GM19372 (cell line): ENCODE data around the gene SYT7.

ENCODE experiments used
- ATAC-seq: cut with Tn5 transposase; IDR thresholded peaks from one replicate; pipeline ENCODE4 v1.9.1; 2021; ENCODE audit warnings: mild to moderate bottlenecking, low read depth, moderate library complexity; ENCODE audit not compliant: unreplicated experiment

The SYT7 gene

DNA sequence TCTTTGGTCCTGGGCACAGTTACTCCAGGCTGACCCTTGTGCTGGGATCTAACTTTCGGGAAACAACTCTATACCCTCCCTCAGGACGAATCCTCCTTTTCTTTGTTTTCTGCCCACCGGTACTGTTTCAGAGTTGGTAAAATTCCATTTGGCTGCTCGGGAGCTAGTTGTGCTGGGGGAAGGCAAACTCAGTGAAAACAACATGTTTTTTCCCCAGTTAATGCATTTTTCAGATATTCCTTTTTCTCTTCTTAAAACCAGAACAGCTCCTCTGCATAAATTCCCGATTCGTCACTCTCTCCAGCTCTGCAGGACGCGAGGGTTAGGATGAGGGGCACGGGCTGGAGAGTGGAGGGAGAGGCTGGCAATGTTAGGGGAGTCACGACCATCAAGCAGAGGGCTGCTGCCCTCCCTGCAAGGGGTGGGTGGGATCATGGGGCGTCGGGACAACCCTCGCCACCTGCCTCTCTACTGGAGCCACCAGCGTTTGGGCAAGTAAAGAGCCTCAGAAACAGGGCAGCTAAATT lies 41.0 kb downstream of the SYT7 start:
- no peak for ATAC-seq

DNA sequence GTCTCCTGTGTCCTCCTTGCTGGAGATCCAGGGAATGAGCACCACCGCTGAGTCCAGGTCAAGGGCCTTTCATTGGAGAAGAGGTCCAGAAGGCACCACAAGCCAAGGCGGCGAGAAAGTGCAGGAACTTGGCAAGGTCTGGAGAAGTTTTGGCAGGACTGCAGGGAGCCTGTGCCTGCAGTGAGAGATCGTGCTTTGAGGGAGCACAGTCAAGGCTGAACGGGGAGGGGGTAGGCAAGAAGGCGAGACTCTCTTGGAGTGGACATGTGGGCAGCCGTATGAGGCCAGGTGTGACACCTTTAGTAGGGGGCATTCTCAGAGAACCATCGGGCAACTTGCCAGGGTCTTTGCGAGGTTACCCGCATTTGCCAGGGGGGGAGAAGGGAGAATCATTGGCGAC lies 41.9 kb downstream of the SYT7 start:
- no peak for ATAC-seq

DNA sequence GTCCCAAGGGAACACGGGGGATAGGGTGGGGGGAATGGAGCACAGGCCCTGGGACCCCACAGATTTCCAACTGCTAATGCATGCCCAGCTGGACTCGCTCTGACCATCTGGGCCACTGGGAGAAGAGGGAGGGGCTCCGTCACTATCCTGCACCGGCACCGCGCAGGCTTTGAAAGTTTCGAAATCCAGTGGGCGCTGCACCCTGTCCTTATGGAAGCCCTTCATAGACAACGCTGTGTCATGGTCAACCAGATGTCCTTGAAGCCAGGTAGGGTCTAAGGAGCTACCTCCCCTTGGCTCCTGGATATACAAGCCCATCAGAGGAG lies 42.3 kb downstream of the SYT7 start:
- ATAC-seq, result no peak

DNA sequence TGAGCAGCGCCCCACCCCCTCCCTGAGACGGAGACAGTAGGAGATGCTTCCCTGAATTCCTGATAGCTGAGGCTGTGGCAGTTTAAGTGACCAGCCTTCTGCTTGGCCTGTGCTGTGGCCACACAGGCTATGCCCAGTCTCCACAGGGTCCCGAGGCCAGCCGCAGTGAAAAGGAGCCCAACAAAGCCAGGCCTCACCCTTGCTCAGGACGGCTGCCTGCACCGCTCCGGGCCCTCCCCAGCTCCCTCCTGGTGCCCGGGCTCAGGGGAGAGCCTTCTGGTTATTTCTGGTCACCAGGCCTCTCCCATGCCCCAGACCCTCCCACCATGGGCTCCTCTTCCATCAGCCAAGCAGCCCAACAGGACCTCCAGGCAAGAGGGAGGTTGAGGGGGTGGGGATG lies 43.5 kb downstream of the SYT7 start:
- no peak for ATAC-seq

DNA sequence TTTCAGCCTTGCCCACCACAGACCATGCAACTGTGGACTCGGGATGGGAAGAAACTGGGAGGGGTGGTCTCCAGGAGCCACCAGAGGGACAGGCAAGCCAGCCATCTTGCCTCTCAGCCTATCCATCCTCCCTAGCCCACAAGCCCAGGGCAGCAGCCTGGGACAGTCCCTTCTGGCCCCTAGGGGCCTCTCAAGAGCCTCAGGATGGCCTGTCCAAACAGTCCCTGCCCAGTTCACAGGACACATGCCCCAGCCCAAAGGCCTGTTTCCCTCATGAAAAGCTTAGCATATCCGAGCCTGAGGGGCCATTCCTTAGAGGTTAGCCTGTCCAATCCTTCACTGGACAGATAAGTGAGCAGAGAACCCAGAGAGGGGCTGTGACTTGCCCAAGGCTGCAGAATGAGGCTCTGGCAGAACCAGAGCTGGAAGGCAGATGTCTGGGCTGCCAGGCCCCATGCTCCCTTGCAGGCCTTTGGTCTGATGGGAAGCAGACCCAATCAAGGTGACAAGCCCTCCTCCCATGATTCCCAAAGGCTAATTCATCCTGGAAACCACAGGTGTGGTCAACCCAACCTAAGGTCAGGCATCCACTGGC lies 44.1 kb downstream of the SYT7 start:
- ATAC-seq, result no peak

DNA sequence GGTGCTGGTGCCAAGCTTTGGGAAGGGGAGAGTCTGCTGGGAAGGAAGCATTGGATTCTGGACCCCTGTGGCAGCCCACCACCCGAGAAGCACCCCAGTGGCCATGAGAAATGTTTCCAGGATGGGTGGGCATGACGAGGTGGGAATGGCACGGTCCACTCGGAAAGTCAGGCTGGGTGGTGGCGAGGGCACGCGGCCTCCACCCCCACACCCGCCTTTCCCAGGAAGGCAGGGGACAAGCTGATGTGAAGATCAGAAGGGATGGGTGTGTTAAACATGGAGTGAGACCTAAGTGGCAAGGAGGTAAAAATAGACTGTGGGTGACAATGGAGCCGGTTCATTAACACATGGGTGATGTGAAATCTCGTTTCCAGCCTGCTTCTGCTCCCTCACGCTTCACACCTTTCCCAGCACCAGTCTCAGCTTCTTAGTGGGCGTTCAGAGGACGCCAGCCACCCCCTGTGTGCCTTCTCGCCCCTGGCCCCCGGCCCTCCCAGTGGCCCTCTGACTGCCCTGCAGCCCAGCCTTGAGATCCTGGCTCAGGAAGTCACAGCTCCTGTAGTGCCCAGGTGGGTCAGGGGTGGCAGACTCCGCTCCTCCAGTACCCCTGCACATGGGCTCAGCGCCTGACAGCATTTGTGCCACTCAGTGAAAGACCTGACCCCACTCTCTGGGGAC lies 44.7 kb downstream of the SYT7 start:
- ATAC-seq, result no peak

DNA sequence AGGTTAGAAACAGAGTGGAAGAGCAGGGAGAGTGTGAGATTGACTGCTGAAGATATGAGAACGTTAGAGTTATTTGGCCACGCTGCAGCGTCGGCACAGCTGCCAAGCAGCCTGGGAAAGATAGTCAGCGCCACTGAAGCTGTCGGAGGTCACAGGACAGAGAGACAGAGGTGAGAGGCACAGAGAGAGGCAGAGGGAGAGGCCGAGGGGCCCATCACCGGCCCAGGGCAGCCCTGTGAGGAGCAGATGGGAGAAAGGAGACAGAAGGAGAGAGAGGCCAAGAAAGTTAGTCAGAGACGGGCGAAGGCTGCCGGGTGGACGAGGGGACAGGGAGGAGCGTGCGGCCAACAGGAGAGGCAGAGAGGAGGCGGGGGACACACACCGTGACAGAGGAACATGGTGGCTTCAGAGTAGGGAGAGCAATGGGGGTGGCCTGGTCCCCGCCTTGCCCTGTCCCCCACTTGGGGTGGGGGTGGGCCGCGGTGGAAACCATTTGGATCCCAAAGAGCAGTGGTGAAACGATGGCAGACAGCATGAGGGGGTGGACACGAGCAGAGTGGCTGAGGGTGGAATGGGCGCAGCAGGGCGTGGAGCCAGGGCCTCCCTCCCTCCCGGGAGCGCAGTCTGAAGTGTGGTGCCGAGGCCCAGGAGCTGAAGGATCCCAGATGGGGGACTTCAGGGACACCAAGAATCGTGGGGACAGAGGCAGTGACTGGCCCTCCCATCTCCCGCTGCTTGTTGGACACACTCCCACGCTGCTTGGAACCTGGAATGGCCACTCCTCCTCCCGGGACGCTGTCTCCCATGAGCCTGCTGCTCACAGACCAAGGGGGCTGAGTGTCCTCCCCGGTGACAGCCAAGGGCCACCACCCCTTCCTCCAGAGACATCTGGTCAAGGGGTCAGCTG lies 45.7 kb downstream of the SYT7 start:
- no peak for ATAC-seq

DNA sequence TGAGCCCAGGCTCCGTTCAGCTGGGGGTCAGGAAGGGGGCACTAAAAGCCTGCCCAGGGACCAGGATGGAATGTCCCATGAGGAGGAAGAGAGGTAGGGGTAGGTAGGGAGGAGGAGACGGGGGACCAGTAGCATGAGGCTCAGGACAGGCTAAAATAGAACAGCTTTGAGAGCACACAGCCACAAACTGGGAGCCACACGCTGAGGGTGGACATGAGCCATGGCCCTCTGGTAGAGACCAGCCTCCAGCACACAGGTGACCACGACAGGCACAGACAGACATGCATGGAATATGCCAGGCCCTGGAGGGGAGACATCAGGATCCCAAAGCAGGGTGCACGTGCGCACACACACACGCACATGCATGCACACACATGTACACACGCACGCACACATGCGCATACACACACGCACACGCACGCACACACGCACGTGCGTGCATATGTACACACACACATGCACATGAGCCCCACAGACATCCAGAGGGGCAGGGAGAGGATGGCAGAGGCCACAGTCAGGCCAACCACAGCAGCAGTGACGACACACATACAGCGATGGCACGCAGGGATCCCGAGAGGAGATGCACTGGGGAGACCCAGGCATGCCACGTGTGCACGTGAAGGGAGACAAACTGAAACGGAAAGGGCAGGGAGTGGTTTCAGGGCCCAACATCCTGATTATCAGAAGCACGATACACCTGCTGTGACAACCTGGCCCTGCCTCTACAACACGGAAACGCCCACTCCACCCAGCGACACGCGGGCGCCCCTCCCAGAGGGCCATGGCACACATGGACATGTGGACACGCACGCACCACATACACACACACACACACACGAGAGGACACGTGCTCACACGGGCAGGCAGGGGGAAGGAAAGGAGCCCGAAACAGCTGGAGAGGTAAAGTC lies 46.6 kb downstream of the SYT7 start:
- no peak for ATAC-seq

DNA sequence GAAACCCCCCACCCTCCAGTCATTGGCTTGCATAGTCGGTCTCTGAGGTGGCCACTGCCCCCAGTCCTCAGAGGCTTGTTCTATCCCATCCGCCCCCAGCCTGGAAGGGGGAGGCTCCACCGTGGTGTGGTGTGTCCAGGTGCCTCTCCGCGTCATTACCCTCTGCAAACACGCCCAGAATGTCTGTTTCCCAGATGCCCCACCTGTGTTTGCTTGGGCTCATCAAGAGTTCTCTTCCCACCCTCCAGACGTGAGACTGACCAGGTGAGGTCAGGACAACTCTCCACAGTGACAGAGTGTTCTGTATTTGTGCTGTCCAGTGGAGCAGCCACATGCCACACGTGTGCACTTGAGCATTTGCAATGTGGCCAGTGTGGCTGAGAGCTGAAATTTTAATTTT lies 47.5 kb downstream of the SYT7 start:
- ATAC-seq, result no peak

DNA sequence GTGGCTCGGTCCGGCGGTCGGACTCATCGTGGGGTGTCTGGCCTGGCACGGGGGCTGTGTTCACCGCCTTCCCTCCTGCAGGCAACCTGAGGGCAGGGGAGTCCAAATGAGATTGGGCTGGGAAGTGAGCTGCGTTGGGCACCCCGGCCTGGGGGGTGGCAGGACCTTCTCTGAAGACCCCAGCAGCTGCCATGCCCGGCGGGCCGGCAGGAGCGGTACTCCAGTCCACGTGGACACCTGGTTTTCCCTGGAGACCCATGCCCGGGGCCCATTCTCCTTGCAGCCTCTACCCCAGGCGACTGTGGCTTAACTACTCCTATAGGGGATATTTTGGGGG lies 47.9 kb downstream of the SYT7 start:
- ATAC-seq, result no peak

DNA sequence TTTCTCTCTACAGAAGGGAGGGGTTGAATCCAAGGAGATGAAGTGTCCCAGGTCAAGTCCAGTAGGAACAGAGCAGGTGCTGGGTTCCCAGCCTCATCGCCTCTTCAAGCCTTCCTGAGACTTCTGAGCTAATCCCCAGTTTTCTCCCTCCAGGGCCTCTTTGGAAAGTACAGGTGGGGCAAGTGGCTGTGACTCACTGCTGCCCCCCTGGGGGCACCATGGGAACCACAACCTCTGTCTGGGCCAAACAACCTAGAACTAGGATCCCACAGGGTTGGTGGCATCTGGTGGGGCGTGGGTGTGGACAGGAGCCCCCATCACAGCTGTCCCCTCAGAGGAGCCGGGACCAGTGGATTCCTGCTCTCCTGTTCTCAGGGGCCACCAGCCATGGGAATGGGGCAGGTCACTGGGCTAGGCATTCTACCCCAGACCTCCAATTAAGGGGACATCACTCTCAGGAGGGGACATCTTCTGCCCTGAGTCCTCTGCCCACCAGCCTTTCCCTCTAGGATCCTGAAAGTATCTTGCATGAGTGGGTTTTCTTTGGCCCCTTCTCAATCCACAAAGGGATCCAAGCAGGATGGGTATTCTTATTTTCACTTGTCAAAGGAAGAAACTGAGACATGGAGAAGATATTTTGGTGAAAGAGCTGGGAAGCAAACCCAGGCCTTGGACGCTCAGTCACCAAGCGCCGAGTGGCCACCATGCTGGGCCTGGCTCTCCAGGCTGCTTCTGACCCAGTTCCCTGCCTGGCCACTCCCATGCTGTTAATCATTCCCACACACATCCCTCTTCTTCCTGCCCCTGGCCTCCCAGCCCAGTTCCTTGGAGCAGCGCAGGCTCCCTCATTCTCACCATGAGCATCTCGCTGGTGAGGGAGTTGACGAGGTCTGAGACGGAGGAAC lies 48.5 kb downstream of the SYT7 start:
- ATAC-seq, result no peak

DNA sequence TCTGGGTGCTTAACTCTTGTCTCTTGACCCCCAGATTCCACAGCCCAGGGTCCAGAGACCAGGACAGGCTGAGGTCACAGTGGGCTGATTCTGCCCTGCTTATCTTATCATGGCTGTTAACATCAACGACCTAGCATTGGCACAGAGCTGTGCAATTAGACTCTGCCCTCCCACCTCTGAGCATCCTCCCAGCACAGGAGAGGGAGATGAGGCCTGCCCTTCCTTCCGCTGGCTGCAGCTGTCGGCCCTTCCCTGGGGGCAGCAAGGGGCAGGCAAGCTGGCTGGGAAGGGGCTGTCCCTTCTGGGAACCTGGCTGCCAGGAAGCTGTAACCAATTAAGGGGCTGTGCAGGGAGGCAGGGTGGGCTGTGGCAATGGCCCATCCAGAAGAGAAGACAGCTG lies 49.8 kb downstream of the SYT7 start:
- no peak for ATAC-seq

DNA sequence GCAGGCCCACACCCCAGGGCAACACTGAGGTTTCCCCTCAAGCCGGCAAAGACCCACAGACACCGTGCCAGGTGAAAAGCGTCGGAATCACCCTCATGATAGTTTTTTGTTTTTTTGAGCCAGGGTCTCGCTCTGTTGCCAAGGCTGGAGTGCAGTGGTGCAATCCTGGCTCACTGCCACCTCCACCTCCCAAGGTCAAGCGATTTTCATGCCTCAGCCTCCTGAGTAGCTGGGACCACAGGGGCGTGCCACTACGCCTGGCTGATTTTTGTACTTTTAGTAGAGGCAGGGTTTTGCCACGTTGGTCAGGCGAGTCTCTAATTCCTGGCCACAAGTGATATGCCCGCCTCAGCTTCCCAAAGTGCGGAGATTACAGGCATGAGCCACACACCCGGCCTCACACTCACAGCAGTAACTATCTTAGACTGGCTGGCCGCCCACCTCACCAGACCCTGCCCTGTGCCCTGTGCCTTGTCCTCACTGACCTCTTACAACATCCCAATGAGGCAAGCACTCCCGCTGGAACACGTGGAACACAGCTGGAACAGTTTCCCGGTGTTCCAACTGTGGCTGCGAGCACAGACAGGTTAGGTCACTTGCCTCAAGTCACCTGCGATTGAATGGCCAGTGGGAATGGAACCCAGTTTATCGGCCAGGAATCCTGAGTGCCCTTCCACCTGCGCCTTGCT lies 51.2 kb downstream of the SYT7 start:
- no peak for ATAC-seq

DNA sequence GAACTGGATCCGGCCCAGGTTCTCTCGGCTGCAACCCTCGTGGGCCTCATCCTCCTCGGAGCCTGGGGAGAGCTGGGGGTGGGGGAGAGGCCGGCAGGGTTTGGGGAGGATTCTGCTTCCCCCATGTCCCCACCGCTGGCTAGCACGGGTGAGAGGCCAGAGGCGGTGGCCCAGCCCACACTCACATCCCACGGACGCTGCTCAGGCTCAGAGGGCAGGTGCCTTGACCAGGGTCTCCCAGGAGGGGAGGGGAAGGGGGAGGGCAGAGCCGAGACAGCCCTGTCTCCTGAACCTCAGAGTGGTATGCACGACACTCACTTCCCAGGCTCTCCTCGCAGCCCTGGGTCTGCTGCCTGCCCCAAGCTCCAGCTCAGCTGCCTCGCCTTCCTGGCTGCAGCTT lies 52.8 kb downstream of the SYT7 start:
- ATAC-seq, result no peak

DNA sequence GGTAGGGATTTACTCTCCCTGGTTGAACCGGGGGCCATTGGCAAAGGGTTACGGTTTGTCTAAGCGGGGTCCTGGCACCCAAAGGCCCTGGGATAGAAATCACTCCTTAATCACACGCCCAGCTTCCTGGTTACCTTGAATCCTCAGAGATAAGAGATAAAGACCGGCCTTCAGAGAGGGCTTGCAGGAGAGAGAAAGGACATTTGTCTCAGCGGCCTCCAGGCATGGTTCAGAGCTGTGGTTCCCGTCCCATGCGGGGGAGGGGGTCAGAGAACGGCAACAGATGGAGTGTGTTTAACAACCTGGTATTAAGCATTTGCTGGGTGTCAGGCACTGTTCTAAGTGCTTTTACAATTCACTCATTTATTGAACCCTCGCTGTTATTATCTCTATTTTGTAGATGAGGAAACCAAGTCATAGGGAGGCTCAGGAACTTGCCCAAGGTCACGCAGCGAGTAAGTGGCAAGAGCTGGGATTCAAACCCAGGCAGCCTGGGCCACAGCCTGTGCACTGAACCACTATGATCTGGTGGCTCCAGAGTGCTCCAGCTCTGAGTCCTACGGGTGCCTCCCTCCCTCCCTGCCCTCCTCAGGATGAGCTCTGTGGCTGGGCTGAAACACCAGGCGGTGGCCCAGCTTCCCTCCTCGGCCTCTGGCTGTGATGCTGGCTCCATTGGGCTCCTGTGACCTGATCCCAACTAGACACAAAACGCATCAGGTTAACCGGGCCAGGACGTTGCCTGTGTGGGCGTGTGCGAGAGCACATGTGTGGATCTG lies 53.7 kb downstream of the SYT7 start:
- no peak for ATAC-seq

DNA sequence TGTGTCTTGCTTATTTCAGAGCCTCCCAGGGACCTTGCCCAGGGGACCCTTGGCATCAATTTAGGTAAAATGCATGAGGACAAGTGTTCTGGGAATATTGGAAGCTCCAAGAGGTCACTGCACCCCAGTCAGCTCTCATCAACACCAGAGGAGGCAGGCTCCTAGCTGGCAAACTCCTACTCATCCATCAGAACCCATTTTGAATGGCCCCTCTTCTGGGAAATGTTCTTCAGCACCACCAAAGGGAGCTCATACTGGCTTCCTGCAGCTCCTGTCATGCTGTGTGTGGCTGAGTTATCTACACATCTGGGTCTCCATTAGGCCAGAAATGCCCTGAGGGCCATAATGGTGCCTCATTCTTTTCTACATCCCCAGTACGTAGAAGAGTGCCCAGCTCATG lies 54.6 kb downstream of the SYT7 start:
- no peak for ATAC-seq

DNA sequence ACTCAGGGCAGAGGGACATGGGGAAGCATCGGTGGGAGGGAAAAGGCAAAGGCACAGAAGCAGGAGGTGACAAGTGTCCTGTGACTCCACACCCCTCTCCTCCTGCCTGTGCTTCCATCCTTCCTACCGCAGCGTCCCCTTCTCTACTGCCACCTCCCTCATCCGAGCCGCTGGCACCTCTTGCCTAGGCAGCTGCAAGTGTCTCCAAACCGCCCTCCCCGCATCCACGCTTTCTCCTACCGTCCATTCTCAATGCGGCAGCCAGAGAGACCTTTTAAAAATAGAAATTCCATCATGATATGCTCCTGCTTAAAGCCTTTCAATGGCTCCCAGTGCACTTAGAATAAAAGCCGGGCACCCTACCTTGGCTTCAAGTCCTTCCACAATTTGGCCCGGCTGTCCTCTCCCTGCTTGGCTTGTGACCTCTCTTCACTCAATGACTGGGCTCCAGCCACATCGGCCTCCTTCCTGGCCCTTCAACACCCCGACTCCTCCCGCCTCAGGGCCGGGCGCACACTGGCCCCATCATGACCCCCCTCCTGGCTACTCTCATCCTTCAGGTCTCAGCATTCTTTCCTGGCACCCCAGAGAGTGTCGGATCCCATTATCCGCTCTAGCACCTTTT lies 55.8 kb downstream of the SYT7 start:
- no peak for ATAC-seq

DNA sequence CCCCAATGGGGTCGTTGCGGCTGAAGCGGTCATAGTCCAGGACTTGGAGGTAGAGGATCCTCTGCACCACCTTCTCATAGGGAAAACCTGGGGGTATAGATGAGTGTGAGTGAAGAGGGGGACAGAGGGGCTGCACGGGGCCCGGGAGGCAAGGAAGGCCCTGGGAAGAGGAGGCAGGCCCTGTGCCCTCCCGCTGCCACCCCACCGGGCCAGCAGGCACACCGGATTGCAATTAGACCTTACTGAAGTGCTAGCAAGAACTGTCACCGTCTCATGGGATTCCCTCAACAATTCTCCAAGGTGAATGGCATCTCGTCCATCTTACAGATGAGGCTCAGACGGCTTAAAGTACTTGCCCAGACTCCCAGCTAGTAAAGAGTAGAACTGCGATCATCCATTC lies 56.4 kb downstream of the SYT7 start:
- ATAC-seq, result no peak
